WTC11 (cell line): Measurements from ENCODE around the gene TMEM198.
A peak's percentile ranks its signal among the peaks of the same experiment; 100 is the strongest.

ENCODE experiments used
- ATF3 ChIP-seq: sonication (generic); formaldehyde crosslinking; conservative IDR thresholded peaks from 2 replicates; pipeline ENCODE4 v1.8.1; 2022; ENCODE audit warnings: mild to moderate bottlenecking, missing genetic modification reagents
- CREM ChIP-seq: sonication (generic); formaldehyde crosslinking; IDR thresholded peaks from 2 replicates; pipeline ENCODE4 v1.8.1; 2022; ENCODE audit warnings: mild to moderate bottlenecking, missing genetic modification reagents, moderate library complexity
- ELF4 ChIP-seq: sonication (generic); formaldehyde crosslinking; IDR thresholded peaks from 2 replicates; pipeline ENCODE4 v1.8.1; 2022; ENCODE audit warnings: low read depth, mild to moderate bottlenecking, moderate library complexity, missing genetic modification reagents
- ERG ChIP-seq: fragments of 250-450 bp; sonication (Bioruptor Pico); IDR thresholded peaks from 2 replicates; pipeline ENCODE4 v1.8.0; 2021; ENCODE audit warnings: mild to moderate bottlenecking
- JUN ChIP-seq: sonication (generic); formaldehyde crosslinking; IDR thresholded peaks from 2 replicates; pipeline ENCODE4 v1.8.0; 2023; ENCODE audit warnings: mild to moderate bottlenecking, missing genetic modification reagents
- RELA ChIP-seq: sonication (generic); formaldehyde crosslinking; IDR thresholded peaks from 2 replicates; pipeline ENCODE4 v1.8.1; 2022; ENCODE audit warnings: missing genetic modification reagents, mild to moderate bottlenecking, borderline replicate concordance
- SP1 ChIP-seq: sonication (generic); formaldehyde crosslinking; conservative IDR thresholded peaks from 2 replicates; pipeline ENCODE4 v1.8.1; 2022; ENCODE audit warnings: missing genetic modification reagents
- STAT6 ChIP-seq: sonication (generic); formaldehyde crosslinking; conservative IDR thresholded peaks from 2 replicates; pipeline ENCODE4 v1.8.1; 2023; ENCODE audit warnings: mild to moderate bottlenecking, low read depth, missing genetic modification reagents, moderate library complexity
- TEAD4 ChIP-seq: sonication (generic); formaldehyde crosslinking; IDR thresholded peaks from 2 replicates; pipeline ENCODE4 v1.8.0; 2022; ENCODE audit warnings: mild to moderate bottlenecking, missing genetic modification reagents
- ZNF121 ChIP-seq: sonication (generic); formaldehyde crosslinking; IDR thresholded peaks from 2 replicates; pipeline ENCODE4 v1.8.0; 2023; ENCODE audit warnings: missing genetic modification reagents
- TF ChIP-seq, protein P1 (sequence below): fragments of 200-600 bp; IDR thresholded peaks from 2 replicates; pipeline ENCODE4 v1.8.0; 2022; ENCODE audit warnings: antibody characterized with exemption
- TF ChIP-seq, protein P2 (sequence below): sonication (generic); formaldehyde crosslinking; IDR thresholded peaks from 2 replicates; pipeline ENCODE4 v1.8.1; 2023; ENCODE audit warnings: mild to moderate bottlenecking, missing genetic modification reagents
- TF ChIP-seq, protein P3 (sequence below): sonication (generic); formaldehyde crosslinking; IDR thresholded peaks from 2 replicates; pipeline ENCODE4 v1.8.1; 2022; ENCODE audit warnings: mild to moderate bottlenecking, moderate library complexity, missing genetic modification reagents
- TF ChIP-seq, protein P4 (sequence below): sonication (generic); formaldehyde crosslinking; IDR thresholded peaks from 2 replicates; pipeline ENCODE4 v1.8.0; 2022; ENCODE audit warnings: mild to moderate bottlenecking, missing genetic modification reagents

GRCh38 chr2:219561179-219562048, 17.6 kb downstream of the TMEM198 start:
- no peak for TF ChIP-seq JUN
- TF ChIP-seq, protein P1, sequence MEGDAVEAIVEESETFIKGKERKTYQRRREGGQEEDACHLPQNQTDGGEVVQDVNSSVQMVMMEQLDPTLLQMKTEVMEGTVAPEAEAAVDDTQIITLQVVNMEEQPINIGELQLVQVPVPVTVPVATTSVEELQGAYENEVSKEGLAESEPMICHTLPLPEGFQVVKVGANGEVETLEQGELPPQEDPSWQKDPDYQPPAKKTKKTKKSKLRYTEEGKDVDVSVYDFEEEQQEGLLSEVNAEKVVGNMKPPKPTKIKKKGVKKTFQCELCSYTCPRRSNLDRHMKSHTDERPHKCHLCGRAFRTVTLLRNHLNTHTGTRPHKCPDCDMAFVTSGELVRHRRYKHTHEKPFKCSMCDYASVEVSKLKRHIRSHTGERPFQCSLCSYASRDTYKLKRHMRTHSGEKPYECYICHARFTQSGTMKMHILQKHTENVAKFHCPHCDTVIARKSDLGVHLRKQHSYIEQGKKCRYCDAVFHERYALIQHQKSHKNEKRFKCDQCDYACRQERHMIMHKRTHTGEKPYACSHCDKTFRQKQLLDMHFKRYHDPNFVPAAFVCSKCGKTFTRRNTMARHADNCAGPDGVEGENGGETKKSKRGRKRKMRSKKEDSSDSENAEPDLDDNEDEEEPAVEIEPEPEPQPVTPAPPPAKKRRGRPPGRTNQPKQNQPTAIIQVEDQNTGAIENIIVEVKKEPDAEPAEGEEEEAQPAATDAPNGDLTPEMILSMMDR: no peak
- TF ChIP-seq ATF3 (CRISPR knock-in tag): no peak
- TF ChIP-seq CREM (CRISPR knock-in tag): no peak
- TF ChIP-seq ERG: no peak
- TF ChIP-seq ZNF121 (CRISPR knock-in tag): no peak
- TF ChIP-seq, protein P2, sequence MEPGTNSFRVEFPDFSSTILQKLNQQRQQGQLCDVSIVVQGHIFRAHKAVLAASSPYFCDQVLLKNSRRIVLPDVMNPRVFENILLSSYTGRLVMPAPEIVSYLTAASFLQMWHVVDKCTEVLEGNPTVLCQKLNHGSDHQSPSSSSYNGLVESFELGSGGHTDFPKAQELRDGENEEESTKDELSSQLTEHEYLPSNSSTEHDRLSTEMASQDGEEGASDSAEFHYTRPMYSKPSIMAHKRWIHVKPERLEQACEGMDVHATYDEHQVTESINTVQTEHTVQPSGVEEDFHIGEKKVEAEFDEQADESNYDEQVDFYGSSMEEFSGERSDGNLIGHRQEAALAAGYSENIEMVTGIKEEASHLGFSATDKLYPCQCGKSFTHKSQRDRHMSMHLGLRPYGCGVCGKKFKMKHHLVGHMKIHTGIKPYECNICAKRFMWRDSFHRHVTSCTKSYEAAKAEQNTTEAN (CRISPR knock-in tag): no peak
- no peak for TF ChIP-seq ELF4 (CRISPR knock-in tag)
- TF ChIP-seq, protein P3, sequence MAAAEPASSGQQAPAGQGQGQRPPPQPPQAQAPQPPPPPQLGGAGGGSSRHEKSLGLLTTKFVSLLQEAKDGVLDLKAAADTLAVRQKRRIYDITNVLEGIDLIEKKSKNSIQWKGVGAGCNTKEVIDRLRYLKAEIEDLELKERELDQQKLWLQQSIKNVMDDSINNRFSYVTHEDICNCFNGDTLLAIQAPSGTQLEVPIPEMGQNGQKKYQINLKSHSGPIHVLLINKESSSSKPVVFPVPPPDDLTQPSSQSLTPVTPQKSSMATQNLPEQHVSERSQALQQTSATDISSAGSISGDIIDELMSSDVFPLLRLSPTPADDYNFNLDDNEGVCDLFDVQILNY (CRISPR knock-in tag): no peak
- no peak for TF ChIP-seq STAT6 (CRISPR knock-in tag)
- no peak for TF ChIP-seq RELA
- no peak for TF ChIP-seq SP1 (CRISPR knock-in tag)
- TF ChIP-seq, protein P4, sequence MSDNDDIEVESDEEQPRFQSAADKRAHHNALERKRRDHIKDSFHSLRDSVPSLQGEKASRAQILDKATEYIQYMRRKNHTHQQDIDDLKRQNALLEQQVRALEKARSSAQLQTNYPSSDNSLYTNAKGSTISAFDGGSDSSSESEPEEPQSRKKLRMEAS (CRISPR knock-in tag): no peak
- 0 out of 2 replicates have a peak, but pooled peaks have one; percentile 12 for TF ChIP-seq TEAD4 (CRISPR knock-in tag)
